ENCODE measurements around the gene EIF4E3. TPM values are rescaled to one million over a fixed set of nuclear protein-coding genes. Genes with fewer than 3 reads are reported as not detected.

Gene EIF4E3
- total RNA-seq, 1 donor from 2014 or later = 21.8 TPM

- H3K27ac Mint-ChIP-seq = no peak overlapping the region
- H3K27me3 Mint-ChIP-seq (ENCODE audit: insufficient read depth) = no peaks in the 10 kb centered on the region
- intact Hi-C loops (cut with micrococcal nuclease) = loop anchor here (1.0 kb wide), 2 partner anchors 1101 to 1120 kb away; no protein-coding TSS in a partner anchor
- H3K9me3 Mint-ChIP-seq = no peaks in the 10 kb centered on the region
- DNase-seq (ENCODE audit: low spot score) = no peak
- H3K4me1 Mint-ChIP-seq (ENCODE audit: low read depth) = no peaks in the 10 kb centered on the region
- no peaks in the 10 kb centered on the region for H3K36me3 Mint-ChIP-seq (ENCODE audit: low read depth)
- no peak overlapping the region for H3K4me3 Mint-ChIP-seq
Observed at GRCh38 chr3:71651625-71652024, 73.6 kb downstream of the EIF4E3 start.

- intact Hi-C loops (cut with micrococcal nuclease) = no loop called here
- Mint-ChIP-seq H3K9me3 (no peaks in the 10 kb centered on the region), H3K4me1 (ENCODE audit: low read depth) (no peaks in the 10 kb centered on the region), H3K36me3 (ENCODE audit: low read depth) (no peaks in the 10 kb centered on the region), H3K27me3 (ENCODE audit: insufficient read depth) (no peaks in the 10 kb centered on the region), H3K27ac (no peak overlapping the region), H3K4me3 (no peak overlapping the region)
- DNase-seq (ENCODE audit: low spot score) = no peak
Observed at GRCh38 chr3:71650372-71650771, 74.8 kb downstream of the EIF4E3 start.

DNA sequence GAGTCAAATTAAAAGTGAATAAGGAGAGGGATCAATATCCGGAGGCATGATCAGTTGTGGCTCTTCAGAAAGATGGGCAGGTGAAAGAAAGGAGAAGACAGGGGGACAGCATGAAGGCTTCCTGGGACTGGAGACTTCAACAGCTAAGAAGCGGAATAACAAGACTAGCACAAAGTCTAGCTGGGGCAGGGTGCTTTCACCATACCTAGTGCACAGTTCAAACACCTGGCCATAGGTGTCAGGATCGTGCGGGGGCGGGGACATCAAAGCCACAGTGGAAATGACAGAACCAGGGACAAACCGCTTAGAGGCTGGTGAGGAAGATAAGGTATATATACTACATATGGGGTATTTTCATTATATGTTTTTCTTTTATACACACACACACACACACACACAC lies 75.4 kb downstream of the EIF4E3 start:
- Mint-ChIP-seq H3K36me3 (ENCODE audit: low read depth) (no peaks in the 10 kb centered on the region), H3K9me3 (no peaks in the 10 kb centered on the region), H3K27ac (no peak overlapping the region), H3K4me3 (no peak overlapping the region), H3K4me1 (ENCODE audit: low read depth) (no peaks in the 10 kb centered on the region), H3K27me3 (ENCODE audit: insufficient read depth) (no peaks in the 10 kb centered on the region)
- DNase-seq (ENCODE audit: low spot score) = no peak
- intact Hi-C loops (cut with micrococcal nuclease) = no loop called here

DNA sequence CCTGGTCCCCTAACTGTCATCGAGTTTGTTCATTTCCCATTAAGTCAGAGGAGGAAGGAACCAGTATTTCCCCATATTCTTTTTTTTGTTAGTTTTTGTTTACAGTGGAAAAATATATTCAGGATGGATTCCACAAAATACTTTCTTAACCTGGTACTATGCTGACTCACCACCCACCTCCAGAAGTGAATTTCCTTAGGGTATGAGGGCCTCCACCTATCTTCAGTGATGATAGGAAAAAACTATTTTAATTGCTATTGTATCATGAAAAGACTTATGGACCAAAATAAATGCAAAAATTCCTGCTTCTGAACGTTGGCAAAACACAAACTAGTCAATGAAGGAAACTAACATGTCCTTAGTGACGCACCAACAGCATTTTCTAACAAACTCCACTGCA lies 77.5 kb downstream of the EIF4E3 start:
- H3K27me3 Mint-ChIP-seq (ENCODE audit: insufficient read depth) = no peaks in the 10 kb centered on the region
- H3K4me3 Mint-ChIP-seq = no peak overlapping the region
- H3K27ac Mint-ChIP-seq = no peak overlapping the region

DNA sequence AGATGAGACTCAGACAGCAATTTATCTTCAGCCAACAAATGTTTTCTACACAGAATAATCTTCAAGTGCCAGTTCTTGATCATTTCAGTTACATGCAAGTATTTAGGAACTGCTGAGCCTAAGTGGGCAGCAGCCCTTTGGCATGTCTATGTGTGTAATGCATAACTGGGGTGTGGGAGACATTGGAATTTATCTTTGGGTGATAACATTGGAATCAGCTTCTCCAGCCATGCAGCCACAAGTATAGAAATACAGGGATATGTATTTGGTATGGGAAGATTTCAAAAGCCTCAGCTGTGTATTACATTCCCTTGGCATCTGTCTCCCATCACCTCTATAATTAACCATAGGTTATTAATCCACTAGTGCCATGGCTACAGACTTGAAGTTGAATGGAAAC lies 78.2 kb downstream of the EIF4E3 start:
- Mint-ChIP-seq H3K4me1 (ENCODE audit: low read depth) (no peaks in the 10 kb centered on the region), H3K36me3 (ENCODE audit: low read depth) (no peaks in the 10 kb centered on the region), H3K4me3 (no peak overlapping the region), H3K9me3 (no peaks in the 10 kb centered on the region), H3K27ac (no peak overlapping the region), H3K27me3 (ENCODE audit: insufficient read depth) (no peaks in the 10 kb centered on the region)
- intact Hi-C loops (cut with micrococcal nuclease) = no loop called here
- no peak for DNase-seq (ENCODE audit: low spot score)

More for the DNA sequence above, 77.5 kb downstream of the EIF4E3 start:
- intact Hi-C loops (cut with micrococcal nuclease) = no loop called here
- H3K9me3 Mint-ChIP-seq = no peaks in the 10 kb centered on the region
- no peaks in the 10 kb centered on the region for H3K4me1 Mint-ChIP-seq (ENCODE audit: low read depth)
- H3K36me3 Mint-ChIP-seq (ENCODE audit: low read depth) = no peaks in the 10 kb centered on the region
- no peak for DNase-seq (ENCODE audit: low spot score)

DNA sequence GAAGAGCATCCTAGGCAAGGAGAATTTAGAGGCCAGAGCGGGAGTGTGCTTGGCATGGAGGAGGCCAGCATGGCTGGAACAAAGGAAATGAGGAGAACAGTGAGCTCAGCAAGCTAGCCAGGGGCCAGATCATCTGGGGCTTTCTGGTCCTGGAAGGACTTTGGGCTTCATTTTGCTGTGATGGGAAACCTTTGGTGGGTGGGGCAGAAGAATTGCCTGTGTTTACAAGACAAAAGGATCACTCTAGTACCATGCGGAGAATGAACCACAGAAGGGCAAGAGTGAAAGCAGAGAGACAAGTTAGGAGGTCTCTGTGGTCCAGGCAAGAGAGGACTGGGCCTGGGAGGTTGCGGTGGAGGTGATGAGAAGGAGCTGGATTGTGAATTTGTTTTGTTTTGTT lies 80.1 kb downstream of the EIF4E3 start:
- Mint-ChIP-seq H3K4me3 (no peak overlapping the region), H3K9me3 (no peaks in the 10 kb centered on the region), H3K36me3 (ENCODE audit: low read depth) (no peaks in the 10 kb centered on the region), H3K27me3 (ENCODE audit: insufficient read depth) (no peaks in the 10 kb centered on the region), H3K4me1 (ENCODE audit: low read depth) (no peaks in the 10 kb centered on the region), H3K27ac (no peak overlapping the region)
- DNase-seq (ENCODE audit: low spot score) = no peak
- intact Hi-C loops (cut with micrococcal nuclease) = no loop called here

GRCh38 chr3:71641674-71642073 lies 83.5 kb downstream of the EIF4E3 start:
- H3K36me3 Mint-ChIP-seq (ENCODE audit: low read depth) = no peaks in the 10 kb centered on the region
- H3K4me3 Mint-ChIP-seq = no peak overlapping the region
- no peaks in the 10 kb centered on the region for H3K4me1 Mint-ChIP-seq (ENCODE audit: low read depth)
- intact Hi-C loops (cut with micrococcal nuclease) = no loop called here
- no peak for DNase-seq (ENCODE audit: low spot score)
- H3K27ac Mint-ChIP-seq = no peak overlapping the region
- no peaks in the 10 kb centered on the region for H3K27me3 Mint-ChIP-seq (ENCODE audit: insufficient read depth)
- no peaks in the 10 kb centered on the region for H3K9me3 Mint-ChIP-seq

DNA sequence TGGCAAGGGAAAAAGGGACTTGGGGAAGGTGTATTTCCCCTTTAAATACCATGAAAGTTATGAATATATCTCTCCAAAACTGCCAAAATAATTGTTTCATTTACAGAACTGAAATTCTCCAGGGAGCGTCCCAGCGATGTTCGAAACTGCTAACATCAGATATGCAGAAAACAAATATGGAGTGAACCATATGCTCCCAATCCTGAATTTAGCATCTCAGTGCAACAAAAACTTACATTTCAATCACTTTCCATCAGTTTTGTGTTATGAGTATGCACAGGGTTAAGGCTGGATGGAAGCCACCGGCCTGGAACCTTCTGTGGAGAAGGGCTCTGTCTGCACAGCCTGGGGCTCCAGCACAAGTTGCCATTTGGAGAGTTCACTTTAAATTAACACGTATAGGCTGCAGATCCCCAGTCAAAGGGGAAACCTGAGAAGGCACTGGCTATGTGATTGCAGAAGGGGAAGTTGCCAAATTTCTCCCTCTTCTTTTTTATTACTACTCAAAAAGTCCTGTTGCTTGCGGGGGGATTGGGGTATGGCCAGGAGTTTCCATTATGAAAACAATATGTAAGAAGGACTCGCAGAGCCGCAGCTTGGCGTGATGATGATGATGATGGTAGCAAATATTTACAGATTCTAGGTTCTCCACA lies 84.7 kb downstream of the EIF4E3 start:
- Mint-ChIP-seq H3K4me1 (ENCODE audit: low read depth) (no peaks in the 10 kb centered on the region), H3K27ac (no peak overlapping the region), H3K27me3 (ENCODE audit: insufficient read depth) (no peaks in the 10 kb centered on the region), H3K4me3 (no peak overlapping the region), H3K9me3 (no peaks in the 10 kb centered on the region), H3K36me3 (ENCODE audit: low read depth) (no peaks in the 10 kb centered on the region)
- no peak for DNase-seq (ENCODE audit: low spot score)
- intact Hi-C loops (cut with micrococcal nuclease) = no loop called here

DNA sequence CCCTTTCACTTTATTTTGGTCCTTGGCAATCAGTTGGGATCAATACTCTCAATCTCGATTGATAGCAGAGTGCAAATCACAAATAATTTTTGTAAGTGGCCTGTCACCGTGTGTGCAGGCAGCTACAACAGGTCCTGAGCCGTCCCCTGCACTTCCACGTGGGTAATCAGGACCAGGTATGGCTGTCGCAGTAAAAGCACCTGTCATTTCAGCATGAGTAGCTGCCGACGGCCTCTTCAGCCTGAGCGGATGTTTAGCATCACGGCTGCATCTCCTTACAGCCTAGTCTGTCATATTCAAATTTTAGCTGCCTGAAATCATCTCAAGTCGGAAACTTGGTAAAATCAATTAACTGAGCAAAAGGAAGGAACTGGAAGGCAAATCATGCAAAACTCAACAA lies 88.7 kb downstream of the EIF4E3 start:
- Mint-ChIP-seq H3K4me1 (ENCODE audit: low read depth) (no peaks in the 10 kb centered on the region), H3K4me3 (no peak overlapping the region), H3K9me3 (no peaks in the 10 kb centered on the region), H3K27me3 (ENCODE audit: insufficient read depth) (no peaks in the 10 kb centered on the region), H3K36me3 (ENCODE audit: low read depth) (no peaks in the 10 kb centered on the region), H3K27ac (no peak overlapping the region)
- intact Hi-C loops (cut with micrococcal nuclease) = no loop called here
- DNase-seq (ENCODE audit: low spot score) = no peak

- H3K27ac Mint-ChIP-seq = no peak overlapping the region
- no peak overlapping the region for H3K4me3 Mint-ChIP-seq
- no peaks in the 10 kb centered on the region for H3K36me3 Mint-ChIP-seq (ENCODE audit: low read depth)
- no peaks in the 10 kb centered on the region for H3K4me1 Mint-ChIP-seq (ENCODE audit: low read depth)
- DNase-seq (ENCODE audit: low spot score) = no peak
- H3K27me3 Mint-ChIP-seq (ENCODE audit: insufficient read depth) = no peaks in the 10 kb centered on the region
- no peaks in the 10 kb centered on the region for H3K9me3 Mint-ChIP-seq
- intact Hi-C loops (cut with micrococcal nuclease) = no loop called here
Observed at GRCh38 chr3:71636001-71636400, 89.2 kb downstream of the EIF4E3 start.

DNA sequence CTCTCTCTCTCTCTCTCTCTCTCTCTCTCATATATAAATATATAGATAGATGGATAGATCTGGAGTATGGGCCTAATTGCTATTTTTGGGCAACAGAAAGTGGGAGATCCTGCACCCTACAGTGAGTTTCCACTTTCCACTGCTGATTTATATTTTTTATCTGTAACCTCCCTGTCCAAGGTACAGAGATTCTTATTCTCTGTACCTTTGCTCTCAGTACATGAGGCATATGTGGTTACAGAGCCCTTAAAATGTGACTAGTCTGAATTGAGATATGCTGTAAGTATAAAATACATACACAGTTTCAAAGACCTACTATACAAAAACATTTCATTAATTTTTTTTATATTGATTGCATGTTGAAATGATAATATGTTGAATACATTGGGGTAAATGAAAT lies 90.5 kb downstream of the EIF4E3 start:
- Mint-ChIP-seq H3K27ac (no peak overlapping the region), H3K4me3 (no peak overlapping the region), H3K27me3 (ENCODE audit: insufficient read depth) (no peaks in the 10 kb centered on the region), H3K9me3 (no peaks in the 10 kb centered on the region), H3K4me1 (ENCODE audit: low read depth) (no peaks in the 10 kb centered on the region), H3K36me3 (ENCODE audit: low read depth) (no peaks in the 10 kb centered on the region)
- DNase-seq (ENCODE audit: low spot score) = no peak
- intact Hi-C loops (cut with micrococcal nuclease) = no loop called here

- no peak for DNase-seq (ENCODE audit: low spot score)
- H3K4me1 Mint-ChIP-seq (ENCODE audit: low read depth) = no peaks in the 10 kb centered on the region
- no peak overlapping the region for H3K4me3 Mint-ChIP-seq
- no peaks in the 10 kb centered on the region for H3K9me3 Mint-ChIP-seq
- H3K36me3 Mint-ChIP-seq (ENCODE audit: low read depth) = peaks cover 2% of the 10 kb centered on the region
- intact Hi-C loops (cut with micrococcal nuclease) = no loop called here
- no peaks in the 10 kb centered on the region for H3K27me3 Mint-ChIP-seq (ENCODE audit: insufficient read depth)
- H3K27ac Mint-ChIP-seq = no peak overlapping the region
Observed at GRCh38 chr3:71629711-71630110, 95.5 kb downstream of the EIF4E3 start.

- Mint-ChIP-seq H3K27me3 (ENCODE audit: insufficient read depth) (no peaks in the 10 kb centered on the region), H3K9me3 (no peaks in the 10 kb centered on the region), H3K4me1 (ENCODE audit: low read depth) (no peaks in the 10 kb centered on the region), H3K27ac (no peak overlapping the region), H3K36me3 (ENCODE audit: low read depth) (peaks cover 2% of the 10 kb centered on the region), H3K4me3 (no peak overlapping the region)
- no peak for DNase-seq (ENCODE audit: low spot score)
- intact Hi-C loops (cut with micrococcal nuclease) = no loop called here
Observed at GRCh38 chr3:71629289-71629688, 95.9 kb downstream of the EIF4E3 start.

- DNase-seq (ENCODE audit: low spot score) = no peak
- intact Hi-C loops (cut with micrococcal nuclease) = no loop called here
- no peaks in the 10 kb centered on the region for H3K4me1 Mint-ChIP-seq (ENCODE audit: low read depth)
- H3K36me3 Mint-ChIP-seq (ENCODE audit: low read depth) = peaks cover 2% of the 10 kb centered on the region
- H3K4me3 Mint-ChIP-seq = no peak overlapping the region
- no peak overlapping the region for H3K27ac Mint-ChIP-seq
- H3K9me3 Mint-ChIP-seq = no peaks in the 10 kb centered on the region
- no peaks in the 10 kb centered on the region for H3K27me3 Mint-ChIP-seq (ENCODE audit: insufficient read depth)
Observed at GRCh38 chr3:71628522-71628921, 96.7 kb downstream of the EIF4E3 start.
